HG03135 (cell line): ENCODE results near the gene MAP4K1.

Source experiments
- ATAC-seq: cut with Tn5 transposase; IDR thresholded peaks from one replicate; pipeline ENCODE4 v1.9.1; 2021; ENCODE audit warnings: mild to moderate bottlenecking, moderate library complexity; ENCODE audit not compliant: unreplicated experiment

The MAP4K1 gene

GRCh38 chr19:38617764-38618589 is at the start of gene MAP4K1:
Gene MAP4K1 (minus strand): TSS chr19:38617953. CDS start chr19:38617895, 58 bp downstream.
- ATAC-seq = peak; percentile 61

GRCh38 chr19:38666663-38667511 is 49.1 kb upstream of the MAP4K1 start:
- ATAC-seq = peak; percentile 56

GRCh38 chr19:38665950-38666662 is 48.4 kb upstream of the MAP4K1 start:
- no peak for ATAC-seq

- no peak for ATAC-seq
These were observed 47.6 kb upstream of the MAP4K1 start for GRCh38 chr19:38665219-38665931.

GRCh38 chr19:38664503-38665211 is 46.9 kb upstream of the MAP4K1 start:
- ATAC-seq = no peak

- ATAC-seq = no peak
These were observed 46.3 kb upstream of the MAP4K1 start for GRCh38 chr19:38663957-38664502.

GRCh38 chr19:38663156-38663651 is 45.5 kb upstream of the MAP4K1 start:
- ATAC-seq = no peak

GRCh38 chr19:38662537-38663155 is 44.9 kb upstream of the MAP4K1 start:
- ATAC-seq = no peak

- ATAC-seq = no peak
These were observed 44.2 kb upstream of the MAP4K1 start for GRCh38 chr19:38661996-38662395.

- ATAC-seq = no peak
These were observed 43.4 kb upstream of the MAP4K1 start for GRCh38 chr19:38661136-38661535.

- ATAC-seq = no peak
These were observed 43.0 kb upstream of the MAP4K1 start for GRCh38 chr19:38660724-38661123.

GRCh38 chr19:38658462-38659306 is 40.9 kb upstream of the MAP4K1 start:
- no peak for ATAC-seq

- no peak for ATAC-seq
These were observed 40.0 kb upstream of the MAP4K1 start for GRCh38 chr19:38657633-38658222.

GRCh38 chr19:38656171-38656981 is 38.6 kb upstream of the MAP4K1 start:
- no peak for ATAC-seq

- ATAC-seq = no peak
These were observed 37.5 kb upstream of the MAP4K1 start for GRCh38 chr19:38655148-38655824.

- no peak for ATAC-seq
These were observed 36.9 kb upstream of the MAP4K1 start for GRCh38 chr19:38654628-38655055.
